Nephron (organoid): ENCODE measurements around the gene MAFG.

ENCODE experiments used
- H3K27ac Mint-ChIP-seq, 3 experiments: 2 replicates each; pipeline ENCODE4 v1.8.0; 2020; ENCODE audit warnings: mixed read lengths in 3 of 3, mild to moderate bottlenecking in 2 of 3, moderate library complexity in 1 of 3
- H3K27me3 Mint-ChIP-seq: 2 replicates; pipeline ENCODE4 v1.8.0; 2021; ENCODE audit warnings: low read depth, mild to moderate bottlenecking, moderate library complexity, mixed read lengths
- H3K36me3 Mint-ChIP-seq: 2 replicates; pipeline ENCODE4 v1.8.0; 2020; ENCODE audit warnings: low read depth, mixed read lengths
- H3K4me1 Mint-ChIP-seq: 2 replicates; pipeline ENCODE4 v1.8.0; 2020; ENCODE audit warnings: mixed read lengths
- H3K4me3 Mint-ChIP-seq, 3 experiments: 2 replicates each; pipeline ENCODE4 v1.8.0; 2020; ENCODE audit warnings: mild to moderate bottlenecking in 3 of 3, mixed read lengths in 3 of 3, moderate library complexity in 2 of 3
- H3K9me3 Mint-ChIP-seq: 2 replicates; pipeline ENCODE4 v1.8.0; 2020; ENCODE audit warnings: mixed read lengths
- CTCF ChIP-seq, 3 experiments: fragments of 200-600 bp; sonication (generic); IDR thresholded peaks; one replicate each; pipeline ENCODE4 v1.5.0; 2021; ENCODE audit warnings: antibody characterized with exemption in 3 of 3; ENCODE audit not compliant: unreplicated experiment in 3 of 3

The MAFG gene

GRCh38 chr17:81929253-81930141, 2.0 kb upstream of the MAFG start:
- Mint-ChIP-seq H3K4me3 (peak overlapping the region; percentile 71 to 81 (median 78)), H3K9me3 (no peaks in the 10 kb centered on the region), H3K27me3 (peaks cover 4% of the 10 kb centered on the region), H3K36me3 (peaks cover 3% of the 10 kb centered on the region), H3K27ac (peak overlapping the region in 1 of 3 experiments; percentile 65), H3K4me1 (peaks cover 13% of the 10 kb centered on the region)
- no peak for TF ChIP-seq CTCF (IDR thresholded peaks at IDR 0.05; ENCODE audit: unreplicated experiment in 3 of 3)

- peak overlapping the region; percentile 71 to 81 (median 78) for H3K4me3 Mint-ChIP-seq
- TF ChIP-seq CTCF (IDR thresholded peaks at IDR 0.05; ENCODE audit: unreplicated experiment in 3 of 3), result no peak
- H3K9me3 Mint-ChIP-seq, result no peaks in the 10 kb centered on the region
- peak overlapping the region in 1 of 3 experiments; percentile 65 for H3K27ac Mint-ChIP-seq
- H3K4me1 Mint-ChIP-seq, result peaks cover 18% of the 10 kb centered on the region
- peaks cover under 1% of the 10 kb centered on the region for H3K27me3 Mint-ChIP-seq
- H3K36me3 Mint-ChIP-seq, result no peaks in the 10 kb centered on the region
These were observed 1.2 kb upstream of the MAFG start for GRCh38 chr17:81928544-81929252.

GRCh38 chr17:81927152-81927652, 333 bp downstream of the MAFG start:
- no peak overlapping the region for H3K27ac Mint-ChIP-seq
- no peaks in the 10 kb centered on the region for H3K9me3 Mint-ChIP-seq
- H3K4me3 Mint-ChIP-seq, result peak overlapping the region; percentile 70 to 84 (median 79)
- no peaks in the 10 kb centered on the region for H3K27me3 Mint-ChIP-seq
- no peak for TF ChIP-seq CTCF (IDR thresholded peaks at IDR 0.05; ENCODE audit: unreplicated experiment in 3 of 3)
- no peaks in the 10 kb centered on the region for H3K36me3 Mint-ChIP-seq
- peaks cover 23% of the 10 kb centered on the region for H3K4me1 Mint-ChIP-seq

GRCh38 chr17:81926451-81927151, 934 bp downstream of the MAFG start:
- Mint-ChIP-seq H3K27me3 (no peaks in the 10 kb centered on the region), H3K4me1 (peaks cover 23% of the 10 kb centered on the region), H3K27ac (peak overlapping the region; percentile 79 to 95 (median 93)), H3K9me3 (no peaks in the 10 kb centered on the region), H3K36me3 (no peaks in the 10 kb centered on the region), H3K4me3 (peak overlapping the region; percentile 87 to 89 (median 88))
- TF ChIP-seq CTCF (IDR thresholded peaks at IDR 0.05; ENCODE audit: unreplicated experiment in 3 of 3), result no peak

- Mint-ChIP-seq H3K9me3 (no peaks in the 10 kb centered on the region), H3K4me1 (peaks cover 24% of the 10 kb centered on the region), H3K27ac (peak overlapping the region; percentile 79 to 95 (median 93)), H3K4me3 (peak overlapping the region; percentile 87 to 89 (median 88)), H3K27me3 (no peaks in the 10 kb centered on the region), H3K36me3 (peaks cover 5% of the 10 kb centered on the region)
- TF ChIP-seq CTCF (IDR thresholded peaks at IDR 0.05; ENCODE audit: unreplicated experiment in 3 of 3), result no peak
These were observed 1.6 kb downstream of the MAFG start for GRCh38 chr17:81925860-81926450.
